GM19397 (cell line): ENCODE results near the gene HSF2BP.
"Not testable (repeated sequence)": the region's sequence is repeated elsewhere in the genome, so short reads cannot be mapped to it uniquely, and the experiment has no call there.

ENCODE experiments used
- ATAC-seq: cut with Tn5 transposase; IDR thresholded peaks from one replicate; pipeline ENCODE4 v1.9.1; 2021; ENCODE audit warnings: mild to moderate bottlenecking, moderate library complexity; ENCODE audit not compliant: unreplicated experiment

HSF2BP gene

GRCh38 chr21:43600642-43601402, 58.5 kb downstream of the HSF2BP start:
- no peak for ATAC-seq

DNA sequence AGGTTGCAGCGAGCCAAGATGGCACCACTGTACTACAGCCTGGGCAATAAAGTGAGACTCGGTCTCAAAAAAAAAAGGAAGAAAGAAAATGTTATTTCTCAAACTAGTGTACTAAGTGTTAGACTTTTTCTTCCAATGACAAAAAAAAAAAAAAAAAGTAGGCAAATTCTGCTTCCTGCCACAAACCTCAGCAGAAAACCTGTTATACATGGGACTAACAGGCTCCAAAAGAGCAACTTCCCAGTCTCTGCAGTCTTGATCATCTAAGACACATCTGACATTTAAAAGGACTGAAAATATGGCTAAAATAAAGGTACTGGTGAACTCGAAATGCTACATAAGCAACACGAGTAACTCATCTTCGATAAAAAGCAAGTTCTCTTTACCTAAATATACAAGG, 59.6 kb downstream of the HSF2BP start:
- ATAC-seq: no peak

DNA sequence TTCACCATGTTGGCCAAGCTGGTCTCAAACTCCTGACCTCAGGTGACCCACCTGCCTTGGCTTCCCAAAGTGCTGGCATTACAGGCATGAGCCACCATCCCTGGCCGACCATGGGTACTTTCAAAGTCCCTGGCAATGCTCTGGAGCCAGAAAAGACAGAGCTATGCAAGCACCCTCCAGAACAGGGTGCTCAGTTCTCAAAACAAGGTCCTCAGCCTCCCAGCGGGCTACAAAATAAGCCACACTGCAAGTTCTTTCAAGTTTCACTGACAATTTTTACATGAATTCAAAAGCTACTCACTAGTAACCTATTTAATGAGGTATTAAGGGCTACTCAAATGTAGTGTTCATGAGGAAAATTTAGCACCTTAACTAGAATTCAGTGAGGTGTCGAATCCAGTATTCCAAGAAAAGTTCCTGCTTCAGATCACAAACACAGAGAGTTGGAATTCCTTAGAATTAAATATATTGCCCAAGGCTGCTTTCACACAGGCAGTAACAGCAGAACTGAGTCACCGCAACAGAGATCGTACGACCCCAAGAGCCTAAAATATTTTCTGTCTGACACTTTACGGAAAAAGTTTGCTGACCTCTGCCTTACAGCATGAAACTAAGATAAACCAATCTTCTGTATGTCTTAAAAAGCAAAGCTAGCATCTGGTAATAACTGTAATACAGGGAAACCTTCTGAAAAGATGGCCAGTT, 60.7 kb downstream of the HSF2BP start:
- ATAC-seq: no peak

DNA sequence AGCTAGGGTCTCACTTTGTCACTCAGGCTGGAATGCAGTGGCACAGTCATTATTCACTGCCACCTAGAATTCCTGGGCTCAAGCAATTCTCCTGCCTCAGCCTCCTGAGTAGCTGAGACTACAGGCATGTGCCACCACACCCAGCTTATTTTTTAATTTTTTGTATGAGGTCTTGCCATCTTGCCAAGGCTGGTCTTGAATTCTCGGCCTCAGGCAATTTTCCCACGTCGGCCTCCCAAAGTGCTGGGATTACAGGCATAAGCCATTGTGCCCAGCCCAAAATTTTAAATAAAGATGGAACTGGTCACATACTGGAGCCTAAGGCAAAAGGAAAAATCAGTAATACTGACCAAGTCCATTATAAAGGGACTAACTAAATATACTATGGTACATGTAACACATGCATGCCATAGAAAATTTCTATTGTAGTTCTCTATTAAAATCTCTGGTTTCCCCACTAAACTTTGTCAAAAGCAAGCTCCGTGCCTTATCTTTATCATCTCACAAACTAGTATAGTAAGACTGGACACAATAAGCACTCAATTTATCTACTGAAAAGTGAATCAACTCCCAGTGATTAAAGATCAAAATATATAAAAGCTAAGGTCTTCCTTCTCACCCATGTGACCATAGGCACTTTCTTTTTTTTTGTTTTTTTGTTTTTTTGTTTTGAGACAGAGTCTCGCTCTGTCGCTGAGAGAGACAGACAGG, 61.6 kb downstream of the HSF2BP start:
- ATAC-seq: no peak

GRCh38 chr21:43597052-43597451, 62.2 kb downstream of the HSF2BP start:
- ATAC-seq: no peak

DNA sequence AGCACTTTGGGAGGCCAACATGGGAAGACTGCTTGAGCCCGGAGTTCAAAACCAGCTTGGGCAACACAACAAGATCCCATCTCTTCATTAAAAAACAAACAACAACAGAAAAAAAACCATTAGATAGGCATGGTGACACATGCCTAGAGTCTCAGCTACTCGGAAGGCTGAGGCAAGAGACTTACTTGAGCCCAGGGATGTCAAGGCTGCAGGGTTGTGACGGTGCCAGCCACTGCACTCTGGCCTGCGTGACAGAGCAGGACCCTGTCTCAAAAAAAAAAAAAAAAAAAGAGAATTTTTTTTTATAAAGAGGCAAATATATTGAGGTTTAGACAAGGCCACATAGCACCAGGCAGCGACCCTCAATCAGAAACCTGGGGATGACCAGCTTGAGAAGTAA, 62.7 kb downstream of the HSF2BP start:
- ATAC-seq: no peak

DNA sequence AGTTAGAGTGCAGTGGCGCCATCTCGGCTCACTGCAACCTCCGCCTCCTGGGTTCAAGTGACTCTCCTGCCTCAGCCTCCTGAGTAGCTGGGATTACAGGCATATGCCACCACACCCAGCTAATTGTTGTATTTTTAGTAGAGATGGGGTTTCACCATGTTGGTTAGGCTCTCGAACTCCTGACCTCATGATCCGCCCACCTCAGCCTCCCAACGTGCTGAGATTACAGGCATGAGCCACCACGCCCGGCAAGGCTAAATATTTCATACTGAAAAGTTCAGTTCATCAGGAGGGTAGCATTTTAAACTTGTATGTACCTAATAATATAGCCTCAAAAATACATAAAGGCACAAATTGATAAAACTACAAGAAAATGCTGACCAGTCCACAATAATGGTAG, 63.5 kb downstream of the HSF2BP start:
- ATAC-seq: not testable (repeated sequence)

GRCh38 chr21:43593078-43593477, 66.2 kb downstream of the HSF2BP start:
- ATAC-seq: no peak

- no peak for ATAC-seq
Measured at GRCh38 chr21:43591571-43591970, 67.7 kb downstream of the HSF2BP start.

- ATAC-seq: no peak
Measured at GRCh38 chr21:43590194-43590593, 69.1 kb downstream of the HSF2BP start.

- ATAC-seq: no peak
Measured at GRCh38 chr21:43588957-43589356, 70.3 kb downstream of the HSF2BP start.

DNA sequence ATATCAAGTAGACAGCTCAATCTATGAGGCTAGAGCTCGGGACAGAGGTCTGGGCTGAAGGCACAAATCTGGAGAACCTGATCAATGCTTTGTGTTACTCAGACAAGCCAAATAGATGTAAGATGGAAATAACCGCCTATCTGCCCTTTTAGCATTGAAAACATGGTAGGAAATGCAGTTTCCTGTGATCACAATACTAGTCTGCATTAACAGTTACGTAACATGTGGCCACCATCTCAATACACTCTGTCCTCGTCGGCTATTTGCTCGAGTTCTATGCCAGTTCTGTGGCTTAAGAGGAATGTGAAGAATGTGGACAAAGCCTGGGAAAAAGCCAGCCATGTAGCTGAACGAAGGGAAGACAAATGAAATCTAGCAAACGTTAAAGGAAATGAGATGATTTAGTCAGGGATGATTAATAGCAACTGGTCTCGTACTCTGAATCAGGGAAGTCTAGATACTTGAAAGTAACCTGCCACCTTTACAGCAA, 73.3 kb downstream of the HSF2BP start:
- no peak for ATAC-seq

DNA sequence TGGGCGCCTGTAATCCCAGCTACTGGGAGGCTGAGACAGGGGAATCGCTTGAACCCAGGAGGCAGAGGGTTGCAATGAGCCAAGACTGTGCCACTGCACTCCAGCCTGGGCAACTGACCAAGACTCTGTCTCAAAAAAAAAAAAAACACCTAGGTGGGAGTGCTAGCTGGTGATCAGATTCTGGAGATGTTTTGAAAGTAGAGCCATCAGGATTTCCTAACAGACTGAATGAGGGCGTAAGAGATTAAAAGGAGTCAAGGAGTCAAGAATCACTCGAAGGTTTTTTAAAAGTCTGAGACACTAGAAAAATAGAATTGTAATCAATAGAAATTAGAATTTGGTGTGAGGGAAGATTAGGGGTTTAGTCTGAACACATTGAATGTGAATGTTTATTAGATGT, 73.8 kb downstream of the HSF2BP start:
- ATAC-seq: no peak

DNA sequence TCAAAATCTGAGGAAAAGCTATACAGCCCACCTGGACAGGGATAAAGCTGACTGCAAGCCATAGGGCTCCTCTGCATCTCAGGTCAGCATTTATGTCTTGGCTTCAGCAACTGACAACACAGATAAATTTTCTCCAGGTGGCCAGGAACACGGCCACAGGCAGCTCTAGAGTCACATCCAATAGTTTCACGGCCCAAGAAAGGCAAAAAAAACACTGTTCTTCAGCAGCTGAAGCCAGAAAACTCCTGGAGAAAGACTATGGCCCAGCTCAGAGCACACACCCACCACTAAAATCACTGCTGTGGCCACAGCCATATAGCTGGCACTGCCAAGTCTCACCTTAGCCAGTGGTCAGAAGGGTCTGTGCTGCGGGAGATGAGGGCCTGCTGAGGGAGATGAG, 77.8 kb downstream of the HSF2BP start:
- no peak for ATAC-seq

GRCh38 chr21:43578677-43579303, 80.5 kb downstream of the HSF2BP start:
- ATAC-seq: no peak

GRCh38 chr21:43575473-43575844, 83.8 kb downstream of the HSF2BP start:
- no peak for ATAC-seq

DNA sequence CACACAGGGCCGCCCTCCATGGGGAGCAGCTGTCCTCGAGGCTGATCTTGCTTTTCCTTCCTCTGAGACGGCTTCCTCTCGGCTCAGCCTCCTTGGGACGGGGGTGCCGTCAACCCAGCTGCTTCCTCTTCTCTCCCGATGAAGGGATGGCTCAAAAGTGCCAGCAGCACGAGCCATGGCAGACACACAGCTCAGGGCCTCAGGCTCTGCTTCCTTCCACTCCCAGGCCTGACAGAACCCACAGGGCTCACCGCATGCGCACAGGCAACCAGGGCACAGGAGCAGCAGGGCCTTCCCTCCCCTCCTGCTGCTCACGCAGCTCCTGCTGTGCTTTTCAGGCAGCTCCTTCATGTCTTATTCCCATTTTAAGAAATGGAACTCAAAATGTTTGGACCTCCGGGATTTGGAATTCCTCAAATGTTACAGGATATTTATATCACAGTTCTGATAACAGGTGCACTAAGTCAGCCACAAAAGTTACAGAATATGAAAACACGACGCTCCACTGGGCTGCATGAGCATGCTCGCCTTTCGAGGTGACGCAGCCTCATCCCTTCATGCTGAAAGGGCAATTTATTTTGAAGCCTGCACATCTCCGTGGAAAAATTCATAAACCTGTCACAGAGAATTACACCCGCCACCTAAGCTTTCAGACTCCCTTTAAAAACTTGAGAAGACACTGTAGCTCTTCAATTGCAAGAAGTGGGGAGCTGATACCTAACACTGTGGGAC, 84.4 kb downstream of the HSF2BP start:
- no peak for ATAC-seq

GRCh38 chr21:43573921-43574320, 85.4 kb downstream of the HSF2BP start:
- no peak for ATAC-seq

GRCh38 chr21:43572446-43572845, 86.8 kb downstream of the HSF2BP start:
- no peak for ATAC-seq

DNA sequence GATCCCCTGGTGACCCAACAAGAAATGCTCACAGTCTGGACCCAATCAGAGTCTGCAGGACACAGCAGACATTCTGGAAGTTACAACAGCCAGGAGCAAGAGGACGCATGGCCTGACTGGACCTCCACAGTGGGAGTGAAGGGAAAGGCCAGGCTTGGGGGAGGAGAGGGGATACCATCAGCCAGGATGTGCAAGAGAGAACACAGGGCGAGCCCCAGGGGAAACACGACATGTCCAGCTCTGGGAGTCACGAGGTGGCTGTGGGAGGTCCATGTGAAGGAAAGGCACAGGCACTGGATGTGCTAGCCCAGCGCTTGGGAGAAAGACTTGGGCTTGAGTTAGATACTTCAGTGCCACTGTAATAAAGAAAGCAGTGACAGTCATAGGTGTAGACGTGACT, 87.3 kb downstream of the HSF2BP start:
- ATAC-seq: no peak

- not testable (repeated sequence) for ATAC-seq
Measured at GRCh38 chr21:43570195-43570594, 89.1 kb downstream of the HSF2BP start.
